ENCODE measurements around the gene ATIC. TPM values are rescaled to one million over a fixed set of nuclear protein-coding genes. Genes with fewer than 3 reads are reported as not detected.

Gene ATIC
- total RNA-seq, 1 experiment from 2014 or later = 295 TPM

DNA sequence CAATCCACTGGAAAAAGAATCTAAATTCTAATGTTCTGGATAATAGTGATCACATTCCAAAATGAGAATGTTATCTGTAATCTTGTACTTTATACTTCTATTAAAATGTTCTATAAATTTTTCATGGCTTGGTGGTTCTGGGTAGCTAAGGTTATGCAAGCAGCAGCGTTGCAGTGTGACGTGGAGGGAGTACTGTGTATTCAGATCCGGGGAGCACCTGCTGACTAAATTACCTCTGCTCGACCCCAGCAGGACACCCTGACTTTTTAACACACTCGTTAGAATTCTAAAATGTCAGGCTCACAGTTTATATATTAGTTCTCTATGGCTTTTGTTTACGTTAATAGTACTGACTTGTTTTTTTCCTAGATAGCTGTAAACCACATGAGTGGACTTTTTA lies 13.0 kb downstream of the ATIC start:
- no peak overlapping the region for H3K9ac ChIP-seq (ENCODE audit: extremely low read depth, insufficient read length, low read length)
- H4K8ac ChIP-seq (replicated peaks; ENCODE audit: insufficient read length, low read depth, low read length) = no peak overlapping the region
- no peaks in the 10 kb centered on the region for H3K27me3 ChIP-seq (ENCODE audit: insufficient read depth, low read length)
- H2BK120ac ChIP-seq (ENCODE audit: low read depth, low read length, poor library complexity, severe bottlenecking) = no peak overlapping the region
- no peaks in the 10 kb centered on the region for H3K23me2 ChIP-seq (ENCODE audit: insufficient read length, low read depth, low read length, poor library complexity, severe bottlenecking)
- Mint-ChIP-seq H3K27me3 (ENCODE audit: low read depth) (no peaks in the 10 kb centered on the region), H3K9me3 (no peaks in the 10 kb centered on the region), H3K36me3 (ENCODE audit: insufficient read depth in 1 of 3, low read depth in 3 of 3) (peaks cover 49 to 93% (median 87%) of the 10 kb centered on the region in 3 experiments), H3K4me3 (no peak overlapping the region), H3K4me1 (peaks cover 4 to 10% of the 10 kb centered on the region in 2 experiments; a peak in 3 of 4 replicates), H3K27ac (no peak overlapping the region)
- no peak overlapping the region for H4K5ac ChIP-seq (ENCODE audit: insufficient read length, low read depth, low read length)
- H3K4me2 ChIP-seq (ENCODE audit: insufficient read depth, insufficient read length, low read length) = no peak overlapping the region
- no peaks in the 10 kb centered on the region for H4K20me1 ChIP-seq (ENCODE audit: control insufficient read depth, insufficient read depth, insufficient read length)
- no peak overlapping the region for H2BK5ac ChIP-seq (ENCODE audit: insufficient read length, low read length)
- H3K9me3 ChIP-seq (ENCODE audit: control insufficient read depth, low read depth, low read length) = no peaks in the 10 kb centered on the region
- no peak overlapping the region for H2BK20ac ChIP-seq (ENCODE audit: low read depth, low read length, poor library complexity, severe bottlenecking)
- peaks cover 5% of the 10 kb centered on the region for H3K79me1 ChIP-seq (ENCODE audit: insufficient read depth, low read depth, low read length, poor library complexity, severe bottlenecking)
- H3K23ac ChIP-seq (ENCODE audit: insufficient read length, low read depth, low read length) = no peak overlapping the region
- H3K27ac ChIP-seq (ENCODE audit: insufficient read length, low read depth, low read length) = no peak overlapping the region
- WGBS (ENCODE audit: extremely low coverage, insufficient read length, low lambda C conversion rate) = no CpG with 5 or more reads among the region's 6 CpGs
- no peak overlapping the region for H3K14ac ChIP-seq (ENCODE audit: insufficient read depth, low read length)
- H3K56ac ChIP-seq (ENCODE audit: insufficient read length, low read depth, low read length) = no peak overlapping the region
- no peak overlapping the region for H4K91ac ChIP-seq (ENCODE audit: insufficient read length, low read depth, low read length)
- H3K4me1 ChIP-seq (ENCODE audit: insufficient read depth, low read length) = no peaks in the 10 kb centered on the region
- no peak overlapping the region for H3T11ph ChIP-seq (ENCODE audit: low read length)
- H3K18ac ChIP-seq (ENCODE audit: insufficient read length, low read depth, low read length) = no peak overlapping the region
- H3K4ac ChIP-seq (ENCODE audit: low read depth, low read length) = no peak overlapping the region
- no peak overlapping the region for H2AK5ac ChIP-seq (ENCODE audit: insufficient read length, low read length)
- TF ChIP-seq, protein P1, sequence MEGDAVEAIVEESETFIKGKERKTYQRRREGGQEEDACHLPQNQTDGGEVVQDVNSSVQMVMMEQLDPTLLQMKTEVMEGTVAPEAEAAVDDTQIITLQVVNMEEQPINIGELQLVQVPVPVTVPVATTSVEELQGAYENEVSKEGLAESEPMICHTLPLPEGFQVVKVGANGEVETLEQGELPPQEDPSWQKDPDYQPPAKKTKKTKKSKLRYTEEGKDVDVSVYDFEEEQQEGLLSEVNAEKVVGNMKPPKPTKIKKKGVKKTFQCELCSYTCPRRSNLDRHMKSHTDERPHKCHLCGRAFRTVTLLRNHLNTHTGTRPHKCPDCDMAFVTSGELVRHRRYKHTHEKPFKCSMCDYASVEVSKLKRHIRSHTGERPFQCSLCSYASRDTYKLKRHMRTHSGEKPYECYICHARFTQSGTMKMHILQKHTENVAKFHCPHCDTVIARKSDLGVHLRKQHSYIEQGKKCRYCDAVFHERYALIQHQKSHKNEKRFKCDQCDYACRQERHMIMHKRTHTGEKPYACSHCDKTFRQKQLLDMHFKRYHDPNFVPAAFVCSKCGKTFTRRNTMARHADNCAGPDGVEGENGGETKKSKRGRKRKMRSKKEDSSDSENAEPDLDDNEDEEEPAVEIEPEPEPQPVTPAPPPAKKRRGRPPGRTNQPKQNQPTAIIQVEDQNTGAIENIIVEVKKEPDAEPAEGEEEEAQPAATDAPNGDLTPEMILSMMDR (conservative IDR thresholded peaks at IDR 0.05) = no peak
- H2BK15ac ChIP-seq (ENCODE audit: low read depth, low read length) = no peak overlapping the region
- H2AFZ ChIP-seq (ENCODE audit: low read length) = no peak overlapping the region
- DNase-seq = no peak
- H2BK12ac ChIP-seq (ENCODE audit: insufficient read length, low read depth, low read length) = no peak overlapping the region
- peaks cover 5% of the 10 kb centered on the region; the same call in 1 of the 2 replicates for H3K79me2 ChIP-seq (ENCODE audit: insufficient read depth, low read length)

Data from H9 (cell line).